H1 (cell line): ENCODE results near the gene RAB39A. TPM values are rescaled to one million over a fixed set of nuclear protein-coding genes. Genes with fewer than 3 reads are reported as not detected.

ENCODE experiments used
- CTCF ChIA-PET: fragments of 300-600 bp; sonication (Branson Sonifier 250); formaldehyde crosslinking; loops from one replicate; lab custom pipeline; 2021; ENCODE audit not compliant: partially characterized antibody; lab: Charles Lee
- POLR2A ChIA-PET: fragments of 300-600 bp; sonication (Branson Sonifier 250); formaldehyde crosslinking; loops from one replicate; lab custom pipeline; 2021; ENCODE audit warnings: inconsistent platforms; ENCODE audit not compliant: partially characterized antibody; lab: Charles Lee
- DNase-seq, 2 experiments: peaks; one replicate each; pipeline versions ENCODE4 v3.0.0 to v3.0.0-alpha.2; 2010 to 2022; ENCODE audit warnings: low spot score in 2 of 2, low read depth in 1 of 2, mixed read lengths in 1 of 2
- FAIRE-seq: peaks from 2 replicates; lab custom pipeline; 2011; peaks lifted over from hg19 to GRCh38; lab: Jason Lieb, UNC
- H2AFZ ChIP-seq: 2 replicates; pipeline ENCODE4 v1.8.1; 2012; ENCODE audit warnings: low read length, inconsistent platforms
- H2AK5ac ChIP-seq: 2 replicates; pipeline ENCODE4 v1.6.1; 2013; ENCODE audit warnings: low read depth, low read length
- H2BK120ac ChIP-seq: replicated peaks from 2 replicates; pipeline ENCODE3; 2013; ENCODE audit warnings: low read depth, low read length, inconsistent platforms
- H2BK12ac ChIP-seq: 2 replicates; pipeline ENCODE4 v1.6.1; 2013; ENCODE audit warnings: low read depth, low read length
- H2BK15ac ChIP-seq: 2 replicates; pipeline ENCODE4 v1.6.1; 2013; ENCODE audit warnings: low read length
- H2BK20ac ChIP-seq: 2 replicates; pipeline ENCODE4 v1.6.1; 2013; ENCODE audit warnings: low read length
- H2BK5ac ChIP-seq: 2 replicates; pipeline ENCODE4 v1.6.1; 2013; ENCODE audit warnings: low read depth, low read length
- H3K14ac ChIP-seq: 2 replicates; pipeline ENCODE4 v1.6.1; 2013; ENCODE audit warnings: inconsistent platforms; ENCODE audit not compliant: insufficient read length
- H3K18ac ChIP-seq: 2 replicates; pipeline ENCODE4 v1.6.1; 2013; ENCODE audit warnings: low read length; ENCODE audit errors: extremely low read depth
- H3K23ac ChIP-seq: 2 replicates; pipeline ENCODE4 v1.6.1; 2013; ENCODE audit warnings: inconsistent platforms; ENCODE audit not compliant: insufficient read length
- H3K23me2 ChIP-seq: 2 replicates; pipeline ENCODE4 v1.6.1; 2013; ENCODE audit warnings: low read depth, low read length
- H3K27ac ChIP-seq: 2 replicates; pipeline ENCODE4 v1.6.1; 2011; ENCODE audit warnings: low read depth, low read length, inconsistent platforms
- H3K27me3 ChIP-seq, 4 experiments: replicated peaks in 1 of 4; 1 replicate in 1 of 4; 2 replicates in 3 of 4; pipeline versions ENCODE4 v1.6.1 to v1.8.1; 2011 to 2013; ENCODE audit warnings: low read length in 3 of 4, mild to moderate bottlenecking in 3 of 4, inconsistent platforms in 2 of 4, mixed read lengths in 2 of 4, moderate library complexity in 1 of 4; ENCODE audit not compliant: control insufficient read depth in 3 of 4, insufficient read depth in 3 of 4; ENCODE audit errors: extremely low read depth in 1 of 4
- H3K36me3 ChIP-seq, 4 experiments: 2 replicates each; pipeline versions ENCODE4 v1.6.1 to v1.8.1; 2011 to 2013; ENCODE audit warnings: mild to moderate bottlenecking in 4 of 4, low read length in 3 of 4, moderate library complexity in 2 of 4, control low read depth in 1 of 4, inconsistent platforms in 1 of 4; ENCODE audit not compliant: insufficient read depth in 4 of 4, control insufficient read depth in 2 of 4
- H3K4ac ChIP-seq: replicated peaks from 2 replicates; pipeline ENCODE3; 2013; ENCODE audit warnings: low read length, low read depth, mixed read lengths, inconsistent platforms; ENCODE audit not compliant: insufficient read length
- H3K4me1 ChIP-seq, 4 experiments: replicated peaks in 1 of 4; 1 replicate in 1 of 4; 2 replicates in 3 of 4; pipeline versions ENCODE4 v1.6.1 to v1.8.1; 2011 to 2013; ENCODE audit warnings: low read length in 3 of 4, inconsistent platforms in 2 of 4, mixed read lengths in 1 of 4; ENCODE audit not compliant: insufficient read depth in 4 of 4, control insufficient read depth in 3 of 4
- H3K4me2 ChIP-seq, 2 experiments: 2 replicates each; pipeline versions ENCODE4 v1.6.1 to v1.8.1; 2011 to 2013; ENCODE audit warnings: low read depth in 2 of 2, low read length in 2 of 2, control low read depth in 1 of 2, inconsistent platforms in 1 of 2, mild to moderate bottlenecking in 1 of 2; ENCODE audit not compliant: insufficient read depth in 1 of 2
- H3K4me3 ChIP-seq, 4 experiments: fragments of 200-600, 300-600 bp in 1 of 4; sonication (generic), shearing (Covaris generic), sonication (Bioruptor Twin) in 1 of 4; 2 replicates each; pipeline versions ENCODE4 v1.5.1 to v1.8.1; 2011 to 2016; ENCODE audit warnings: low read length in 4 of 4, low read depth in 3 of 4, control low read depth in 2 of 4, inconsistent platforms in 2 of 4, mild to moderate bottlenecking in 2 of 4, mixed read lengths in 1 of 4, moderate library complexity in 1 of 4; ENCODE audit not compliant: insufficient read depth in 2 of 4; ENCODE audit errors: extremely low read depth in 1 of 4
- H3K56ac ChIP-seq: replicated peaks from 2 replicates; pipeline ENCODE3; 2013; ENCODE audit warnings: low read depth, mild to moderate bottlenecking, mixed read lengths, low read length, inconsistent platforms; ENCODE audit not compliant: insufficient read length
- H3K79me1 ChIP-seq: 2 replicates; pipeline ENCODE4 v1.6.1; 2013; ENCODE audit warnings: low read depth, low read length, control low read depth
- H3K79me2 ChIP-seq, 2 experiments: 2 replicates each; pipeline versions ENCODE4 v1.6.1 to v1.8.1; 2012 to 2013; ENCODE audit warnings: low read length in 2 of 2, mild to moderate bottlenecking in 2 of 2, inconsistent platforms in 1 of 2; ENCODE audit not compliant: insufficient read depth in 2 of 2, control insufficient read depth in 1 of 2
- H3K9ac ChIP-seq, 4 experiments: replicated peaks in 1 of 4; 1 replicate in 1 of 4; 2 replicates in 3 of 4; pipeline versions ENCODE4 v1.6.1 to v1.8.1; 2011 to 2013; ENCODE audit warnings: low read depth in 3 of 4, low read length in 3 of 4, control low read depth in 2 of 4, mild to moderate bottlenecking in 2 of 4, moderate library complexity in 2 of 4, inconsistent platforms in 1 of 4; ENCODE audit errors: extremely low read depth in 1 of 4
- H3K9me3 ChIP-seq, 2 experiments: 2 replicates each; pipeline versions ENCODE4 v1.6.1 to v1.8.1; 2012 to 2013; ENCODE audit warnings: mild to moderate bottlenecking in 2 of 2, moderate library complexity in 2 of 2, control low read depth in 1 of 2, inconsistent platforms in 1 of 2, low read depth in 1 of 2, low read length in 1 of 2, mixed read lengths in 1 of 2; ENCODE audit not compliant: insufficient read depth in 2 of 2
- H4K20me1 ChIP-seq, 2 experiments: replicated peaks in 1 of 2; 2 replicates each; pipeline versions ENCODE3 to v1.8.1; 2011 to 2013; ENCODE audit warnings: inconsistent platforms in 2 of 2, low read length in 2 of 2, mild to moderate bottlenecking in 1 of 2; ENCODE audit not compliant: insufficient read depth in 2 of 2, control insufficient read depth in 1 of 2
- H4K5ac ChIP-seq: 2 replicates; pipeline ENCODE4 v1.6.1; 2013; ENCODE audit warnings: low read length, low read depth, mixed read lengths, inconsistent platforms; ENCODE audit not compliant: insufficient read length
- H4K8ac ChIP-seq: 2 replicates; pipeline ENCODE4 v1.8.0; 2013; ENCODE audit warnings: mild to moderate bottlenecking, moderate library complexity, low read length, inconsistent platforms; ENCODE audit not compliant: insufficient read depth; ENCODE audit errors: extremely low read depth
- H4K91ac ChIP-seq: replicated peaks from 2 replicates; pipeline ENCODE3; 2013; ENCODE audit warnings: low read length, mixed read lengths, inconsistent platforms; ENCODE audit not compliant: insufficient read length
- ASH2L ChIP-seq: fragments of 200-600, 300-600 bp; sonication (generic); IDR thresholded peaks from one replicate; pipeline ENCODE4 v1.7.1; 2017; ENCODE audit warnings: low read length
- FOSL1 ChIP-seq: IDR thresholded peaks from 2 replicates; pipeline ENCODE4 v1.6.1; 2011; ENCODE audit warnings: mild to moderate bottlenecking, low read depth, low read length, moderate library complexity; ENCODE audit not compliant: insufficient read depth
- GTF2F1 ChIP-seq: IDR thresholded peaks from 2 replicates; pipeline ENCODE4 v1.6.1; 2012; ENCODE audit warnings: low read depth, low read length, improper control_type of control experiment, borderline replicate concordance
- JUN ChIP-seq: IDR thresholded peaks from 2 replicates; pipeline ENCODE4 v1.6.1; 2011; ENCODE audit warnings: low read depth, mild to moderate bottlenecking, improper control_type of control experiment, low read length
- KDM1A ChIP-seq: fragments of 200-600, 300-600 bp; sonication (generic); IDR thresholded peaks from 2 replicates; pipeline ENCODE4 v1.7.1; 2016; ENCODE audit warnings: mild to moderate bottlenecking, low read length, borderline replicate concordance
- PHF8 ChIP-seq: fragments of 200-600 bp; sonication (generic); conservative IDR thresholded peaks from 2 replicates; pipeline ENCODE4 v1.7.1; 2012; ENCODE audit warnings: low read depth, mild to moderate bottlenecking, inconsistent platforms, low read length, moderate library complexity
- POU5F1 ChIP-seq: IDR thresholded peaks from 2 replicates; pipeline ENCODE4 v1.6.1; 2011; ENCODE audit warnings: low read depth, mild to moderate bottlenecking, low read length, moderate library complexity
- RAD21 ChIP-seq, 2 experiments: IDR thresholded peaks in 1 of 2; conservative IDR thresholded peaks in 1 of 2; 2 replicates each; pipeline ENCODE4 v1.6.1; 2011; ENCODE audit warnings: low read depth in 2 of 2, low read length in 2 of 2, improper control_type of control experiment in 1 of 2, inconsistent platforms in 1 of 2, mild to moderate bottlenecking in 1 of 2, moderate library complexity in 1 of 2
- YY1 ChIP-seq: IDR thresholded peaks from 2 replicates; pipeline ENCODE4 v1.6.1; 2011; ENCODE audit warnings: low read depth, mild to moderate bottlenecking, low read length
- WGBS, 2 experiments: shearing (Covaris generic) in 1 of 2; methylation state at CpG; one replicate each; pipeline versions ENCODE4 v1.1.6 to v1.1.7; 2013 to 2015; ENCODE audit warnings: low lambda C conversion rate in 2 of 2, mixed read lengths in 2 of 2, inconsistent platforms in 1 of 2, low coverage in 1 of 2, missing lambda C conversion rate in 1 of 2; ENCODE audit not compliant: insufficient replicate concordance in 2 of 2, insufficient coverage in 1 of 2, insufficient read length in 1 of 2; ENCODE audit errors: extremely low coverage in 1 of 2, missing lambda C conversion rate in 1 of 2; 5-methylcytosine and 5-hydroxymethylcytosine counted together
- polyA plus RNA-seq, 7 experiments: library from polyadenylated mRNA; depleted of rRNA in 3 of 7; stranded (reverse) in 5 of 7; unstranded in 2 of 7; fragments of >200 nt in 5 of 7; fragments of 200-250 nt in 2 of 7; gene quantifications; 1 replicate in 5 of 7; 2 replicates in 1 of 7; 4 replicates in 1 of 7; pipeline versions ENCODE4 v1.2.1 to v1.2.3, GENCODE V29; 2011 to 2013; ENCODE audit warnings: missing spikeins in 2 of 7, mixed read lengths in 2 of 7
- total RNA-seq: library from RNA; stranded (reverse); fragmentation: NEBNext Ultra II Directional; extraction: Animal tissue kit (Norgen Biotek cat#: 25700); gene quantifications from 2 replicates; pipeline ENCODE4 v1.2.1, GENCODE V29; 2021

Gene RAB39A
- total and polyA plus RNA-seq, 2 of the 8 experiments (the other 6 are each of a cell fraction or from before 2014, with no cell fraction given): 7.1 to 19.1 TPM

GRCh38 chr11:107921997-107922396, 6.3 kb upstream of the RAB39A start:
- H3K23ac ChIP-seq: no peak overlapping the region
- no peak overlapping the region for H4K5ac ChIP-seq
- no peak overlapping the region for H2BK12ac ChIP-seq
- no peak overlapping the region for H3K18ac ChIP-seq
- no peak overlapping the region for H2BK15ac ChIP-seq
- no peaks in the 10 kb centered on the region for H3K9me3 ChIP-seq
- no peak overlapping the region for H3K14ac ChIP-seq
- H3K56ac ChIP-seq: no peak overlapping the region
- no peaks in the 10 kb centered on the region for H3K4me1 ChIP-seq
- H3K4me2 ChIP-seq: no peak overlapping the region
- H3K79me1 ChIP-seq: no peaks in the 10 kb centered on the region
- H4K20me1 ChIP-seq: no peaks in the 10 kb centered on the region
- WGBS, 2 experiments: 91% methylated on average over 1 of the region's 1 CpG; no CpG with 5 or more reads in 1 of the 2 experiments
- no peak overlapping the region for H2BK120ac ChIP-seq
- FAIRE-seq (no peak), DNase-seq (no peak)
- H2BK5ac ChIP-seq: no peak overlapping the region
- H3K9ac ChIP-seq: no peak overlapping the region
- H3K79me2 ChIP-seq: no peaks in the 10 kb centered on the region
- H3K23me2 ChIP-seq: no peaks in the 10 kb centered on the region
- CTCF ChIA-PET: no interaction called here
- H3K4me3 ChIP-seq: no peak overlapping the region
- no peak overlapping the region for H2AK5ac ChIP-seq
- no peak overlapping the region for H2AFZ ChIP-seq
- no peak overlapping the region for H4K8ac ChIP-seq
- H3K4ac ChIP-seq: no peak overlapping the region
- TF ChIP-seq GTF2F1 (no peak), PHF8 (no peak), RAD21 (IDR thresholded peaks at IDR 0.05 in 1 of 2, conservative IDR thresholded peaks at IDR 0.05 in 1 of 2; ENCODE audit: low read depth in 2 of 2, low read length in 2 of 2) (no peak), FOSL1 (no peak), YY1 (no peak), ASH2L (no peak), POU5F1 (no peak), JUN (no peak), KDM1A (no peak)
- no peaks in the 10 kb centered on the region for H3K27me3 ChIP-seq
- H3K27ac ChIP-seq: no peak overlapping the region
- POLR2A ChIA-PET: no interaction called here
- H2BK20ac ChIP-seq: no peak overlapping the region
- no peak overlapping the region for H4K91ac ChIP-seq
- no peaks in the 10 kb centered on the region for H3K36me3 ChIP-seq
